ENCODE results near the gene RIN3.

Gene RIN3

GRCh38 chr14:92513966-92514843 lies 624 bp downstream of the RIN3 start:
- Histone ChIP-seq H3K79me2 (ENCODE audit: low read length) (no peaks in the 10 kb centered on the region), H3K36me3 (replicated peaks; ENCODE audit: insufficient read depth, low read length) (no peaks in the 10 kb centered on the region), H3K4me3 (ENCODE audit: low read length) (no peak overlapping the region), H3K4me1 (ENCODE audit: low read length) (no peaks in the 10 kb centered on the region), H3K27me3 (replicated peaks; ENCODE audit: insufficient read depth, low read length) (peaks cover 11% of the 10 kb centered on the region), H3K27ac (ENCODE audit: low read length) (no peak overlapping the region), H3K9ac (ENCODE audit: low read length) (no peak overlapping the region), H4K20me1 (ENCODE audit: insufficient read depth, low read length) (no peaks in the 10 kb centered on the region), H3K9me3 (replicated peaks; ENCODE audit: insufficient read depth, low read length) (no peaks in the 10 kb centered on the region), H3F3A (ENCODE audit: insufficient read depth, low read length) (no peaks in the 10 kb centered on the region), H3K4me2 (ENCODE audit: low read depth, low read length) (no peak overlapping the region), H3K9me2 (replicated peaks; ENCODE audit: insufficient read depth, low read length) (no peaks in the 10 kb centered on the region), H2AFZ (ENCODE audit: low read length) (no peak overlapping the region)
- no peak for DNase-seq
- TF ChIP-seq EZH2phosphoT487 (IDR thresholded peaks at IDR 0.05; ENCODE audit: low read length): no peak
- TF ChIP-seq EZH2 (optimal IDR thresholded peaks at IDR 0.05; ENCODE audit: low read depth, low read length): no peak
- no peak for TF ChIP-seq CTCF (IDR thresholded peaks at IDR 0.05; ENCODE audit: low read length)

GRCh38 chr14:92514844-92515514 lies 1.4 kb downstream of the RIN3 start:
- Histone ChIP-seq H3K36me3 (replicated peaks; ENCODE audit: insufficient read depth, low read length) (no peaks in the 10 kb centered on the region), H3F3A (ENCODE audit: insufficient read depth, low read length) (no peaks in the 10 kb centered on the region), H3K9ac (ENCODE audit: low read length) (no peak overlapping the region), H4K20me1 (ENCODE audit: insufficient read depth, low read length) (no peaks in the 10 kb centered on the region), H2AFZ (ENCODE audit: low read length) (no peak overlapping the region), H3K4me3 (ENCODE audit: low read length) (no peak overlapping the region), H3K79me2 (ENCODE audit: low read length) (no peaks in the 10 kb centered on the region), H3K9me3 (replicated peaks; ENCODE audit: insufficient read depth, low read length) (no peaks in the 10 kb centered on the region), H3K9me2 (replicated peaks; ENCODE audit: insufficient read depth, low read length) (no peaks in the 10 kb centered on the region), H3K27ac (ENCODE audit: low read length) (no peak overlapping the region), H3K4me2 (ENCODE audit: low read depth, low read length) (no peak overlapping the region), H3K4me1 (ENCODE audit: low read length) (no peaks in the 10 kb centered on the region), H3K27me3 (replicated peaks; ENCODE audit: insufficient read depth, low read length) (peaks cover 11% of the 10 kb centered on the region)
- no peak for DNase-seq
- TF ChIP-seq EZH2phosphoT487 (IDR thresholded peaks at IDR 0.05; ENCODE audit: low read length): no peak
- TF ChIP-seq CTCF (IDR thresholded peaks at IDR 0.05; ENCODE audit: low read length): no peak
- TF ChIP-seq EZH2 (optimal IDR thresholded peaks at IDR 0.05; ENCODE audit: low read depth, low read length): no peak

- no peak for DNase-seq
Observed at GRCh38 chr14:92515546-92516343, 2.2 kb downstream of the RIN3 start.

More at GRCh38 chr14:92515546-92516343, 2.2 kb downstream of the RIN3 start:
- H3K27me3 ChIP-seq (replicated peaks; ENCODE audit: insufficient read depth, low read length): peaks cover 11% of the 10 kb centered on the region
- no peaks in the 10 kb centered on the region for H4K20me1 ChIP-seq (ENCODE audit: insufficient read depth, low read length)
- H3K9me2 ChIP-seq (replicated peaks; ENCODE audit: insufficient read depth, low read length): no peaks in the 10 kb centered on the region
- H3K4me3 ChIP-seq (ENCODE audit: low read length): no peak overlapping the region
- no peak overlapping the region for H3K27ac ChIP-seq (ENCODE audit: low read length)
- no peaks in the 10 kb centered on the region for H3K36me3 ChIP-seq (replicated peaks; ENCODE audit: insufficient read depth, low read length)
- no peak overlapping the region for H2AFZ ChIP-seq (ENCODE audit: low read length)
- no peak overlapping the region for H3K4me2 ChIP-seq (ENCODE audit: low read depth, low read length)
- TF ChIP-seq EZH2phosphoT487 (IDR thresholded peaks at IDR 0.05; ENCODE audit: low read length) (no peak), CTCF (IDR thresholded peaks at IDR 0.05; ENCODE audit: low read length) (no peak)
- no peaks in the 10 kb centered on the region for H3K4me1 ChIP-seq (ENCODE audit: low read length)
- H3K9ac ChIP-seq (ENCODE audit: low read length): no peak overlapping the region
- no peaks in the 10 kb centered on the region for H3F3A ChIP-seq (ENCODE audit: insufficient read depth, low read length)
- no peaks in the 10 kb centered on the region for H3K79me2 ChIP-seq (ENCODE audit: low read length)
- H3K9me3 ChIP-seq (replicated peaks; ENCODE audit: insufficient read depth, low read length): no peaks in the 10 kb centered on the region
